Activated CD8-positive, alpha-beta memory T cell treated with anti-CD3 and anti-CD28 coated beads, Interleukin-2, amount 50 U/mL, for 4 hours (primary cell): Measurements from ENCODE around the gene DYNLT2B.
"Not testable (repeated sequence)": the region's sequence is repeated elsewhere in the genome, so short reads cannot be mapped to it uniquely, and the experiment has no call there.

Experiments
- DNase-seq: peaks from one replicate; pipeline ENCODE4 v3.0.0-alpha.2; 2020

DYNLT2B gene

GRCh38 chr3:196268284-196269163 lies 49.5 kb downstream of the DYNLT2B start:
- no peak for DNase-seq

GRCh38 chr3:196263819-196264218 lies 54.2 kb downstream of the DYNLT2B start:
- no peak for DNase-seq

GRCh38 chr3:196260784-196261183 lies 57.3 kb downstream of the DYNLT2B start:
- DNase-seq = no peak

GRCh38 chr3:196255776-196256175 lies 62.3 kb downstream of the DYNLT2B start:
- no peak for DNase-seq

DNA sequence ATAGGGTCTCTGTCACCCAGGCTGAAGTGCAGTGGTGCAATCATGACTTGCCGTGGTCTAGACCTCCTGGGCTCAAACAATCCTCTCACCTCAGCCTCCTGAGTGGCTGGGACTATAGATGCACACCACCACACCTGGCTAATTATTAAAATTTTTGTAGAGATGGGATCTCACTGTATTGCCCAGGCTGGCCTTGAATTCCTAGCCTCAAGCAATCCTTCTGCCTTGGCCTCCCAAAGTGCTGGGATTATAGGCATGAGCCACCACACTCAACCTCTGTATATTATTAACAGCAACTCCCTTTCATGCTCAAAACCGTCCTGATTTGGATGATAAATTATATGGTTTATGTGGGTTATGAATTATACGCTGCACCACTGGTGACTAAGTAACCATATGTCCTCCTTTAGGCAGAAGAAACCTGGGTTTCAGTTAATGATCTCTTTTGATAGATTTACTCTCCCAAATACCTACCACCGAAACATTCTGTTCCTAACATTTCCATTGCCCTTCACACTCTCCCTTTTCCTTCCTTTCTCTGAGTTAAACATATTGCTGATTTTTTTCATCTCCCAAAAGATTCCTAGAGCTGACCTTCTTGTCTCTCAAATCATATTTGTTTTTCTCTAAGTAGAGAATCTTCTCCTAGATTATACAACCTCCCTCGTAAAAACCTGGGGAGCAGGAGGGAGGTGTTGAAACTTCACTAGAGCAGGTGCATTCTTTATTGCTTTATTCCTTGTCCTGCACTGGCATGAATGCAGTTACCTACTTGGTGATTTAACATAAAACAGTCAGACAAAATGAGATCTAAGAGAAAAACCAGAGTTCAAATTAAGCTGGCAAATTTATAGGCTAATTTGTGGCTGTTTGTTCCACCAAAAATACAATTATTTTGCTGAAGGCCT lies 63.4 kb downstream of the DYNLT2B start:
- DNase-seq = no peak

GRCh38 chr3:196251918-196252317 lies 66.1 kb downstream of the DYNLT2B start:
- no peak for DNase-seq

DNA sequence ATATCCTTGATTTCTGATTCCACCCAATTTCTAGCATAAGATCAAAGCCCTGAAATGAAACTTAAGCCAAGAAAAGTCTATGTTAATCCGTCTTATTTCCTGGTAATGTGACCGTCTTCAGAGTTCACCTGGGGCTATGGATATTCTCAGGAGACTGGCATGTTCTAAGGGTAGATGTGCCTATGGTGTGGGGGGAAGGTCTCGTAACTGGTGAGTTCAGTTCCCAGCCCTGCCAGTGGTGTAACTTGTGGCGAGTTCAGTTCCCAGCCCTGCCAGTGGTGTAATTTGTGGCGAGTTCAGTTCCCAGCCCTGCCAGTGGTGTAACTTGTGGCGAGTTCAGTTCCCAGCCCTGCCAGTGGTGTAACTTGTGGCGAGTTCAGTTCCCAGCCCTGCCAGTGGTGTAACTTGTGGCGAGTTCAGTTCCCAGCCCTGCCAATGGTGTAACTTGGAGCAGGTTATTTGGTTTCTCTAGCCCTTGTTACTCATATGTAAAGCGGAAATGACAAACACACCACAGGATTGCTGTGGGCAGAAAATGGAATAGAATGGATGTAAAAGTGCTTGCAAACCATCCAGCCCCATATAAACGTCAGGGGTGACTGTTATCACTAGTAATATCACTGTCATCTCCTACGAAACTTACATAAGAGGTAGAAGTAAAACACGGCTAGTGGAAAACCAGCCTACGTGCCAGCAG lies 71.3 kb downstream of the DYNLT2B start:
- no peak for DNase-seq

DNA sequence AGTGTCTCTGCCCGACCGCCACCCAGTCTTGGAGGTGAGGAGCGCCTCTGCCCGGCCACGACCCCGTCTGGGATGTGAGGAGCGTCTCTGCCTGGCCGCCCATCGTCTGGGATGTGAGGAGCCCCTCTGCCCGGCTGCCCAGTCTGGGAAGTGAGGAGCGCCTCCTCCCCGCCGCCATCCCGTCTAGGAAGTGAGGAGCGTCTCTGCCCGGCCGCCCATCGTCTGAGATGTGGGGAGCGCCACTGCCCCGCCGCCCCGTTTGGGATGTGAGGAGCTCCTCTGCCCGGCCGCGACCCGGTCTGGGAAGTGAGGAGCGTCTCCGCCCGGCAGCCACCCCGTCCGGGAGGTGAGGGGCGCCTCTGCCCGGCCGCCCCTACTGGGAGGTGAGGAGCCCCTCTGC lies 73.9 kb downstream of the DYNLT2B start:
- DNase-seq = not testable (repeated sequence)

GRCh38 chr3:196241704-196242103 lies 76.3 kb downstream of the DYNLT2B start:
- no peak for DNase-seq
